IMR-90 (cell line): ENCODE data around the gene MOCS1. TPM values are rescaled to one million over a fixed set of nuclear protein-coding genes. Genes with fewer than 3 reads are reported as not detected.

Experiments used
- ATAC-seq: fragments of 200-7000 bp; cut with Tn5 transposase; 2 replicates; pipeline ENCODE4 v1.9.1; 2020; ENCODE audit warnings: low read depth, mild to moderate bottlenecking, moderate library complexity
- BruUV-seq: library from RNA; stranded (reverse); fragments of 400-500 nt; replicated peaks from 2 replicates; lab custom pipeline; 2021; lab: Mats Ljungman, UMichigan
- CTCF ChIA-PET: fragments of 300-600 bp; formaldehyde crosslinking; extraction: SDS; loops from one replicate; lab custom pipeline; 2021; ENCODE audit warnings: antibody characterized with exemption; lab: Yijun Ruan, JAX
- POLR2A ChIA-PET: fragments of 300-600 bp; sonication (Branson Sonifier 250); formaldehyde crosslinking; loops from one replicate; lab custom pipeline; 2022; ENCODE audit warnings: antibody characterized with exemption; ENCODE audit not compliant: unreplicated experiment; lab: Charles Lee
- DNase-seq: peaks from one replicate; pipeline ENCODE4 v3.0.0; 2013
- H2AFZ ChIP-seq: replicated peaks from 2 replicates; pipeline ENCODE3; 2013; ENCODE audit warnings: low read length, mild to moderate bottlenecking; ENCODE audit not compliant: poor library complexity
- H2AK5ac ChIP-seq: 2 replicates; pipeline ENCODE4 v1.6.1; 2013; ENCODE audit warnings: low read depth, low read length, inconsistent platforms
- H2AK9ac ChIP-seq: replicated peaks from 2 replicates; pipeline ENCODE3; 2013; ENCODE audit warnings: mild to moderate bottlenecking, low read depth, low read length, moderate library complexity; ENCODE audit not compliant: poor library complexity
- H2BK120ac ChIP-seq: 2 replicates; pipeline ENCODE4 v1.6.1; 2013; ENCODE audit warnings: low read depth, low read length, inconsistent platforms
- H2BK15ac ChIP-seq: 3 replicates; pipeline ENCODE4 v1.6.1; 2013; ENCODE audit warnings: low read depth, low read length, inconsistent platforms
- H2BK20ac ChIP-seq: 2 replicates; pipeline ENCODE4 v1.6.1; 2013; ENCODE audit warnings: low read depth, mild to moderate bottlenecking, inconsistent platforms, low read length, moderate library complexity
- H2BK5ac ChIP-seq: 2 replicates; pipeline ENCODE4 v1.6.1; 2013; ENCODE audit warnings: mild to moderate bottlenecking, low read depth, low read length, inconsistent platforms; ENCODE audit not compliant: poor library complexity, severe bottlenecking
- H3K14ac ChIP-seq: replicated peaks from 2 replicates; pipeline ENCODE4 v1.6.1; 2013; ENCODE audit warnings: low read depth, low read length, inconsistent platforms
- H3K18ac ChIP-seq: 2 replicates; pipeline ENCODE4 v1.6.1; 2013; ENCODE audit warnings: low read depth, low read length, control low read depth
- H3K23ac ChIP-seq: 2 replicates; pipeline ENCODE4 v1.6.1; 2013; ENCODE audit warnings: low read depth, low read length, inconsistent platforms
- H3K27ac ChIP-seq: 2 replicates; pipeline ENCODE4 v1.5.1; 2013; ENCODE audit warnings: mild to moderate bottlenecking, control low read depth, low read length; ENCODE audit not compliant: insufficient read depth
- H3K27me3 ChIP-seq: 2 replicates; pipeline ENCODE4 v1.6.1; 2013; ENCODE audit warnings: low read length; ENCODE audit not compliant: control insufficient read depth, insufficient read depth
- H3K36me3 ChIP-seq: 2 replicates; pipeline ENCODE4 v1.6.1; 2013; ENCODE audit warnings: low read length, mixed read lengths; ENCODE audit not compliant: control insufficient read depth, insufficient read depth
- H3K4ac ChIP-seq: 2 replicates; pipeline ENCODE4 v1.6.1; 2013; ENCODE audit warnings: low read depth, low read length, inconsistent platforms
- H3K4me1 ChIP-seq: 2 replicates; pipeline ENCODE4 v1.6.1; 2013; ENCODE audit warnings: low read length, mixed read lengths; ENCODE audit not compliant: control insufficient read depth, insufficient read depth
- H3K4me2 ChIP-seq: 2 replicates; pipeline ENCODE4 v1.6.1; 2013; ENCODE audit warnings: low read depth, mild to moderate bottlenecking, control low read depth, low read length, moderate library complexity
- H3K4me3 ChIP-seq: 2 replicates; pipeline ENCODE4 v1.5.1; 2013; ENCODE audit warnings: low read depth, mild to moderate bottlenecking, control low read depth, low read length, moderate library complexity; ENCODE audit not compliant: insufficient read depth
- H3K56ac ChIP-seq: 2 replicates; pipeline ENCODE4 v1.6.1; 2013; ENCODE audit warnings: low read length, inconsistent platforms; ENCODE audit not compliant: insufficient read depth; ENCODE audit errors: extremely low read depth
- H3K79me1 ChIP-seq, 2 experiments: 2 replicates each; pipeline ENCODE4 v1.6.1; 2013; ENCODE audit warnings: low read length in 2 of 2, inconsistent platforms in 1 of 2, low read depth in 1 of 2
- H3K9ac ChIP-seq: 2 replicates; pipeline ENCODE4 v1.6.1; 2013; ENCODE audit warnings: low read depth, low read length, control low read depth
- H3K9me1 ChIP-seq: 2 replicates; pipeline ENCODE4 v1.6.1; 2013; ENCODE audit warnings: low read length, inconsistent platforms; ENCODE audit not compliant: insufficient read depth
- H3K9me3 ChIP-seq: 2 replicates; pipeline ENCODE4 v1.6.1; 2013; ENCODE audit warnings: low read length; ENCODE audit not compliant: control insufficient read depth, insufficient read depth
- H4K20me1 ChIP-seq: 2 replicates; pipeline ENCODE4 v1.6.1; 2013; ENCODE audit warnings: low read length, inconsistent platforms; ENCODE audit not compliant: insufficient read depth
- H4K5ac ChIP-seq: 2 replicates; pipeline ENCODE4 v1.6.1; 2013; ENCODE audit warnings: mild to moderate bottlenecking, low read depth, low read length, control low read depth
- H4K8ac ChIP-seq, 2 experiments: 2 replicates each; pipeline ENCODE4 v1.6.1; 2013; ENCODE audit warnings: low read depth in 2 of 2, low read length in 2 of 2, control low read depth in 1 of 2, inconsistent platforms in 1 of 2
- H4K91ac ChIP-seq: 2 replicates; pipeline ENCODE4 v1.6.1; 2013; ENCODE audit warnings: low read depth, low read length, inconsistent platforms; ENCODE audit not compliant: insufficient read depth
- BHLHE40 ChIP-seq: fragments of 150-350 bp; IDR thresholded peaks from 2 replicates; pipeline ENCODE4 v1.6.1; 2016; ENCODE audit warnings: mild to moderate bottlenecking, low read depth, low read length
- CEBPB ChIP-seq: IDR thresholded peaks from 2 replicates; pipeline ENCODE4 v1.6.1; 2012; ENCODE audit warnings: low read depth, low read length, improper control_type of control experiment
- MAFK ChIP-seq: IDR thresholded peaks from 2 replicates; pipeline ENCODE4 v1.6.1; 2012; ENCODE audit warnings: low read depth, low read length, improper control_type of control experiment
- SMC3 ChIP-seq: fragments of 150-350 bp; IDR thresholded peaks from 2 replicates; pipeline ENCODE4 v1.6.1; 2016; ENCODE audit warnings: low read depth, mild to moderate bottlenecking, antibody characterized with exemption, low read length, moderate library complexity
- WGBS, 2 experiments: methylation state at CpG; one replicate each; pipeline versions ENCODE4 v1.1.5 to v1.1.7; 2013; ENCODE audit warnings: missing lambda C conversion rate in 2 of 2; ENCODE audit not compliant: insufficient read length in 1 of 2; ENCODE audit errors: extremely low coverage in 2 of 2; 5-methylcytosine and 5-hydroxymethylcytosine counted together
- dilution Hi-C: fragments of 300-500 bp; cut with HindIII; formaldehyde crosslinking; loops from one replicate; pipeline ENCODE4 v1.14.3; 2018; ENCODE audit warnings: low sequenced_read_pairs; ENCODE audit not compliant: unreplicated experiment
- in situ Hi-C: fragments of 300-500 bp; cut with MboI; formaldehyde crosslinking; loops from 3 replicates; pipeline ENCODE4 v1.14.3; 2019; ENCODE audit warnings: low sequenced_read_pairs, inconsistent platforms, mixed read lengths
- intact Hi-C: fragments of 100-400 bp; cut with micrococcal nuclease; formaldehyde crosslinking; loops from 2 replicates; pipeline ENCODE4 v1.10.0; 2022
- polyA plus RNA-seq, 3 experiments: library from polyadenylated mRNA; depleted of rRNA; stranded (reverse); fragments of >200 nt; gene quantifications; 2 replicates each; pipeline ENCODE4 v1.2.3, GENCODE V29; 2012; ENCODE audit warnings: low replicate concordance in 1 of 3
- total RNA-seq: library from RNA; depleted of rRNA; stranded (reverse); fragments of >200 nt; gene quantifications from 2 replicates; pipeline ENCODE4 v1.2.3, GENCODE V29; 2012
- TF ChIP-seq, protein P1 (sequence below): conservative IDR thresholded peaks from 2 replicates; pipeline ENCODE4 v1.5.1; 2012; ENCODE audit warnings: mild to moderate bottlenecking, low read depth, low read length, improper control_type of control experiment
- TF ChIP-seq, protein P2 (sequence below): fragments of 150-350 bp; IDR thresholded peaks from 2 replicates; pipeline ENCODE4 v1.6.1; 2016; ENCODE audit warnings: low read depth, mild to moderate bottlenecking, low read length, moderate library complexity, borderline replicate concordance

MOCS1 gene
- total and polyA plus RNA-seq, 2 of the 4 experiments (the other 2 are of a cell fraction), result 5.5 to 9.5 TPM

DNA sequence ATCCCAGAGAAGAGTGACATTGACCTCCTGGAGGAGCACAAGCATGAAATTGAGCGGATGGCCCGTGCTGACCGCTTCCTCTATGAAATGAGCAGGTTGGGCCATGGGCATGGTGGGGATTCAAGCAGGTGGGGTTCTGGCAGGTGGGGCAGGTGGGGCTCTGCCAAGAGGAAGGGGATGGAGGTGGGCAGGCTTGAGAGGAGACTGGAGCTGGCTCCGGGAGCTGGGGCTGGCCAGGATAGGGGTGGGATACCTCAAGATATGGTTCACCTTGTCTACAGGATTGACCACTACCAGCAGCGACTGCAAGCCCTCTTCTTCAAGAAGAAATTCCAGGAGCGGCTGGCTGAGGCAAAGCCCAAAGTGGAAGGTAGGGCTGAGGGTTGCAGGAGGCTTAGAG, 42.9 kb downstream of the MOCS1 start:
- Histone ChIP-seq H2AK5ac (peak overlapping the region; percentile 67; the same call in 1 of the 2 replicates), H2BK120ac (peak overlapping the region; percentile 69; the same call in 1 of the 2 replicates), H3K9ac (no peak overlapping the region), H3K9me3 (no peaks in the 10 kb centered on the region), H3K36me3 (no peaks in the 10 kb centered on the region), H3K9me1 (0 out of 2 replicates have a peak, but pooled peaks cover 13% of the 10 kb centered on the region), H4K20me1 (no peaks in the 10 kb centered on the region), H4K5ac (no peak overlapping the region), H2BK15ac (no peak overlapping the region), H3K4me3 (no peak overlapping the region), H3K4ac (peak overlapping the region; percentile 58), H3K18ac (peak overlapping the region; percentile 16; the same call in 1 of the 2 replicates), H3K4me1 (peaks cover 23% of the 10 kb centered on the region), H3K56ac (no peak overlapping the region), H3K4me2 (no peak overlapping the region), H4K91ac (no peak overlapping the region), H2AK9ac (no peak overlapping the region), H2BK5ac (no peak overlapping the region), H2BK20ac (peak overlapping the region; percentile 63; the same call in 1 of the 2 replicates), H3K27me3 (no peaks in the 10 kb centered on the region), H3K79me1 (0 out of 4 replicates have a peak, but pooled peaks cover 0 to 5% of the 10 kb centered on the region in 2 experiments), H3K27ac (no peak overlapping the region), H4K8ac (0 out of 4 replicates have a peak overlapping the region, but pooled peaks of 1 of the 2 experiments have one; percentile 14), H3K23ac (no peak overlapping the region), H3K14ac (no peak overlapping the region), H2AFZ (no peak overlapping the region)
- in situ Hi-C loops, result no loop called here
- dilution Hi-C loops, result no loop called here
- no peak for DNase-seq
- no peak for TF ChIP-seq BHLHE40
- TF ChIP-seq, protein P1, sequence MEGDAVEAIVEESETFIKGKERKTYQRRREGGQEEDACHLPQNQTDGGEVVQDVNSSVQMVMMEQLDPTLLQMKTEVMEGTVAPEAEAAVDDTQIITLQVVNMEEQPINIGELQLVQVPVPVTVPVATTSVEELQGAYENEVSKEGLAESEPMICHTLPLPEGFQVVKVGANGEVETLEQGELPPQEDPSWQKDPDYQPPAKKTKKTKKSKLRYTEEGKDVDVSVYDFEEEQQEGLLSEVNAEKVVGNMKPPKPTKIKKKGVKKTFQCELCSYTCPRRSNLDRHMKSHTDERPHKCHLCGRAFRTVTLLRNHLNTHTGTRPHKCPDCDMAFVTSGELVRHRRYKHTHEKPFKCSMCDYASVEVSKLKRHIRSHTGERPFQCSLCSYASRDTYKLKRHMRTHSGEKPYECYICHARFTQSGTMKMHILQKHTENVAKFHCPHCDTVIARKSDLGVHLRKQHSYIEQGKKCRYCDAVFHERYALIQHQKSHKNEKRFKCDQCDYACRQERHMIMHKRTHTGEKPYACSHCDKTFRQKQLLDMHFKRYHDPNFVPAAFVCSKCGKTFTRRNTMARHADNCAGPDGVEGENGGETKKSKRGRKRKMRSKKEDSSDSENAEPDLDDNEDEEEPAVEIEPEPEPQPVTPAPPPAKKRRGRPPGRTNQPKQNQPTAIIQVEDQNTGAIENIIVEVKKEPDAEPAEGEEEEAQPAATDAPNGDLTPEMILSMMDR, result no peak
- TF ChIP-seq CEBPB, result no peak
- TF ChIP-seq MAFK, result no peak
- TF ChIP-seq SMC3, result no peak
- TF ChIP-seq, protein P2, sequence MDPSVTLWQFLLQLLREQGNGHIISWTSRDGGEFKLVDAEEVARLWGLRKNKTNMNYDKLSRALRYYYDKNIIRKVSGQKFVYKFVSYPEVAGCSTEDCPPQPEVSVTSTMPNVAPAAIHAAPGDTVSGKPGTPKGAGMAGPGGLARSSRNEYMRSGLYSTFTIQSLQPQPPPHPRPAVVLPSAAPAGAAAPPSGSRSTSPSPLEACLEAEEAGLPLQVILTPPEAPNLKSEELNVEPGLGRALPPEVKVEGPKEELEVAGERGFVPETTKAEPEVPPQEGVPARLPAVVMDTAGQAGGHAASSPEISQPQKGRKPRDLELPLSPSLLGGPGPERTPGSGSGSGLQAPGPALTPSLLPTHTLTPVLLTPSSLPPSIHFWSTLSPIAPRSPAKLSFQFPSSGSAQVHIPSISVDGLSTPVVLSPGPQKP, result no peak
- ATAC-seq, result no peak
- intact Hi-C loops, result loop anchor here (5.0 to 10.0 kb wide), 3 partner anchors 164 to 327 kb away; partner anchors contain the start of gene KIF6
- ChIA-PET CTCF (interaction anchor here (1.2 to 1.4 kb wide), 2 partner anchors 26 to 100 kb away, joined by 3 to 9 read pairs; partner anchors contain the start of gene DAAM2), POLR2A (no interaction called here)
- no TSS peak for BruUV-seq
- WGBS, 2 experiments, result no CpG with 5 or more reads among the region's 6 CpGs
